Body of pancreas (tissue), 4 donors: ENCODE data around the gene NELL2.
"Not testable (repeated sequence)": the region's sequence is repeated elsewhere in the genome, so short reads cannot be mapped to it uniquely, and the experiment has no call there.

Experiments used
- CTCF ChIP-seq, 7 experiments: fragments of 450-650 bp in 4 of 7; fragments of 200-600 bp in 3 of 7; sonication (generic) in 3 of 7; IDR thresholded peaks; one replicate each; pipeline ENCODE4 v1.5.1; 2016 to 2019; ENCODE audit warnings: antibody characterized with exemption in 7 of 7
- POLR2A ChIP-seq, 3 donors: fragments of 450-650 bp; IDR thresholded peaks; one replicate each; pipeline ENCODE4 v1.6.1; 2016; ENCODE audit warnings: antibody characterized with exemption in 3 of 3, mild to moderate bottlenecking in 2 of 3

- TF ChIP-seq CTCF, POLR2A (IDR thresholded peaks at IDR 0.05): not testable (repeated sequence)
Measured at GRCh38 chr12:44741292-44741980, 134.7 kb downstream of the NELL2 start.
